ENCODE measurements around the gene SLC30A2. TPM values are rescaled to one million over a fixed set of nuclear protein-coding genes. Genes with fewer than 3 reads are reported as not detected.

The SLC30A2 gene
- total and polyA plus RNA-seq, 9 of the 15 experiments (the other 6 are each of a cell fraction or from before 2014, with no cell fraction given) = 0.01 to 0.18 (median 0.06) TPM; not detected in 3

DNA sequence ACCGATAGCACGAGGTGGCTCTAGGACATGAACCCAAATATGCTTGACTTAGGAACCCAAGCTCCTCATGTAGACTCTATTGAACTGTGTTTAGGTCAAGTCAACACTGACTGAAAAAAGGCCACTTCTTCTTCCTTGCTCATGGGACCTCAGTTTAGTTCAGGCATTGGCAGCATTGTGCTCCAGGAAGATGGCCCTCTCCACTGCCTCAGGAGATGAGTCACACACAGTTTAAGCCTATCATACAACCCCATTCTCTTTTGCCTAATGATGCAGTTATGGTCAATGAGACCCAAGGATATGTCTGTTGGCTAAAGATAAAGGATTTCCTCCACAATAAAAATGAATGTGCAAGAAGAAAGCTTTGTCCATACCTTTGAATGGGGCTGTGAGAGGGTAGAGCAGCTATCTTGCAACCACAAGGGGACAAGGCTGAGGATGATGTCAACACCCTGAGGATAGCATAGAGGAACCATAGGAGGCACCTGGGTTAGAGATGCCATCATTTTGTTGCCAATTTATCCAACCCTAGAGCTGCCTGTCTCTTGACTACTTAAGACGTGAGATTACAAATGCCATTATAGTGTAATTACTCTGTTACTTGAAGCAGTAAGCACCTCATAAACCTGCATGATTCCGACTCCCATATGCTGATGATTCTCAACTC lies 24.5 kb upstream of the SLC30A2 start (continued):
- TF ChIP-seq, protein P1, sequence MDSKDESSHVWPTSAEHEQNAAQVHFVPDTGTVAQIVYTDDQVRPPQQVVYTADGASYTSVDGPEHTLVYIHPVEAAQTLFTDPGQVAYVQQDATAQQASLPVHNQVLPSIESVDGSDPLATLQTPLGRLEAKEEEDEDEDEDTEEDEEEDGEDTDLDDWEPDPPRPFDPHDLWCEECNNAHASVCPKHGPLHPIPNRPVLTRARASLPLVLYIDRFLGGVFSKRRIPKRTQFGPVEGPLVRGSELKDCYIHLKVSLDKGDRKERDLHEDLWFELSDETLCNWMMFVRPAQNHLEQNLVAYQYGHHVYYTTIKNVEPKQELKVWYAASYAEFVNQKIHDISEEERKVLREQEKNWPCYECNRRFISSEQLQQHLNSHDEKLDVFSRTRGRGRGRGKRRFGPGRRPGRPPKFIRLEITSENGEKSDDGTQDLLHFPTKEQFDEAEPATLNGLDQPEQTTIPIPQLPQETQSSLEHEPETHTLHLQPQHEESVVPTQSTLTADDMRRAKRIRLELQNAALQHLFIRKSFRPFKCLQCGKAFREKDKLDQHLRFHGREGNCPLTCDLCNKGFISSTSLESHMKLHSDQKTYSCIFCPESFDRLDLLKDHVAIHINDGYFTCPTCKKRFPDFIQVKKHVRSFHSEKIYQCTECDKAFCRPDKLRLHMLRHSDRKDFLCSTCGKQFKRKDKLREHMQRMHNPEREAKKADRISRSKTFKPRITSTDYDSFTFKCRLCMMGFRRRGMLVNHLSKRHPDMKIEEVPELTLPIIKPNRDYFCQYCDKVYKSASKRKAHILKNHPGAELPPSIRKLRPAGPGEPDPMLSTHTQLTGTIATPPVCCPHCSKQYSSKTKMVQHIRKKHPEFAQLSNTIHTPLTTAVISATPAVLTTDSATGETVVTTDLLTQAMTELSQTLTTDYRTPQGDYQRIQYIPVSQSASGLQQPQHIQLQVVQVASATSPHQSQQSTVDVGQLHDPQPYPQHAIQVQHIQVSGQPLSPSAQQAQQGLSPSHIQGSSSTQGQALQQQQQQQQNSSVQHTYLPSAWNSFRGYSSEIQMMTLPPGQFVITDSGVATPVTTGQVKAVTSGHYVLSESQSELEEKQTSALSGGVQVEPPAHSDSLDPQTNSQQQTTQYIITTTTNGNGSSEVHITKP (IDR thresholded peaks at IDR 0.05; ENCODE audit: partially characterized antibody) = peak; percentile 42
- TF ChIP-seq ZNF140 (CRISPR knock-in tag; IDR thresholded peaks at IDR 0.05) (no peak), ZNF551 (CRISPR knock-in tag; IDR thresholded peaks at IDR 0.05) (no peak), ZNF57 (CRISPR knock-in tag; IDR thresholded peaks at IDR 0.05) (no peak), ZNF12 (CRISPR knock-in tag; IDR thresholded peaks at IDR 0.05) (no peak), ZEB2 (IDR thresholded peaks at IDR 0.05) (peak; percentile 97), POLR3A (IDR thresholded peaks at IDR 0.05; ENCODE audit: borderline replicate concordance, extremely low read depth, insufficient read depth, insufficient read length) (peak; percentile 1), ZNF175 (CRISPR knock-in tag; IDR thresholded peaks at IDR 0.05; ENCODE audit: low read depth) (peak; percentile 99), HIVEP1 (CRISPR knock-in tag; IDR thresholded peaks at IDR 0.05) (no peak), POU5F1 (IDR thresholded peaks at IDR 0.05; ENCODE audit: borderline replicate concordance, low read depth, low read length, partially characterized antibody) (no peak), ZMIZ1 (IDR thresholded peaks at IDR 0.05; ENCODE audit: low read depth in 2 of 2, low read length in 2 of 2) (peak in 1 of 2 experiments; percentile 94; a peak in 2 of 4 replicates), STAG1 (CRISPR knock-in tag; IDR thresholded peaks at IDR 0.05; ENCODE audit: borderline replicate concordance) (no peak), HINFP (tag; conservative IDR thresholded peaks at IDR 0.05; ENCODE audit: low read depth) (no peak)
- TF ChIP-seq, protein P2, sequence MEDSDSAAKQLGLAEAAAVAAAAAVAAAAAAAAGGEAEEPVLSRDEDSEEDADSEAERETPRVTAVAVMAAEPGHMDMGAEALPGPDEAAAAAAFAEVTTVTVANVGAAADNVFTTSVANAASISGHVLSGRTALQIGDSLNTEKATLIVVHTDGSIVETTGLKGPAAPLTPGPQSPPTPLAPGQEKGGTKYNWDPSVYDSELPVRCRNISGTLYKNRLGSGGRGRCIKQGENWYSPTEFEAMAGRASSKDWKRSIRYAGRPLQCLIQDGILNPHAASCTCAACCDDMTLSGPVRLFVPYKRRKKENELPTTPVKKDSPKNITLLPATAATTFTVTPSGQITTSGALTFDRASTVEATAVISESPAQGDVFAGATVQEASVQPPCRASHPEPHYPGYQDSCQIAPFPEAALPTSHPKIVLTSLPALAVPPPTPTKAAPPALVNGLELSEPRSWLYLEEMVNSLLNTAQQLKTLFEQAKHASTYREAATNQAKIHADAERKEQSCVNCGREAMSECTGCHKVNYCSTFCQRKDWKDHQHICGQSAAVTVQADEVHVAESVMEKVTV (CRISPR knock-in tag; IDR thresholded peaks at IDR 0.05) = no peak
